ENCODE data around the gene CEND1.

- TF ChIP-seq CTCF (IDR thresholded peaks at IDR 0.05; ENCODE audit: extremely low read depth in 1 of 2, insufficient read depth in 1 of 2, low read depth in 1 of 2, low read length in 2 of 2): no peak
- no peak for TF ChIP-seq EZH2 (IDR thresholded peaks at IDR 0.05; ENCODE audit: borderline replicate concordance, low read depth, low read length, severe bottlenecking)
- no peak for TF ChIP-seq MAX (IDR thresholded peaks at IDR 0.05; ENCODE audit: insufficient read depth, insufficient read length)
- no peak for TF ChIP-seq POLR2AphosphoS5 (IDR thresholded peaks at IDR 0.05; ENCODE audit: insufficient read depth, low read depth, low read length)
Observed at GRCh38 chr11:776561-777287, 13.2 kb downstream of the CEND1 start.
